Thyroid gland (tissue), 4 donors: ENCODE measurements around the gene RDX. TPM values are rescaled to one million over a fixed set of nuclear protein-coding genes. Genes with fewer than 3 reads are reported as not detected.
"Not testable (repeated sequence)": the region's sequence is repeated elsewhere in the genome, so short reads cannot be mapped to it uniquely, and the experiment has no call there.

Experiments used
- DNase-seq, 2 donors: peaks; one replicate each; pipeline ENCODE4 v3.0.0-alpha.2; 2019
- H3K27ac ChIP-seq, 3 donors: fragments of 200-600 bp; sonication (generic); 1 replicate in 2 of 3; 2 replicates in 1 of 3; pipeline ENCODE4 v1.5.1; 2016 to 2019; ENCODE audit warnings: mild to moderate bottlenecking in 1 of 3, moderate library complexity in 1 of 3
- H3K27me3 ChIP-seq: fragments of 200-600 bp; sonication (generic); one replicate; pipeline ENCODE4 v1.5.1; 2019
- H3K36me3 ChIP-seq, 2 donors: fragments of 200-600 bp; sonication (generic); one replicate each; pipeline ENCODE4 v1.5.1; 2016 to 2019
- H3K4me1 ChIP-seq, 2 donors: fragments of 200-600 bp; sonication (generic); one replicate each; pipeline ENCODE4 v1.5.1; 2017 to 2019
- H3K4me3 ChIP-seq, 3 donors: fragments of 200-600 bp; sonication (generic); replicated peaks in 1 of 3; 1 replicate in 2 of 3; 2 replicates in 1 of 3; pipeline ENCODE4 v1.5.1; 2016; ENCODE audit warnings: mild to moderate bottlenecking in 1 of 3
- H3K9me3 ChIP-seq: fragments of 200-600 bp; sonication (generic); one replicate; pipeline ENCODE4 v1.5.1; 2017
- POLR2A ChIP-seq, 2 donors: fragments of 450-650 bp; IDR thresholded peaks; one replicate each; pipeline ENCODE4 v1.6.1; 2017; ENCODE audit warnings: antibody characterized with exemption in 2 of 2, mild to moderate bottlenecking in 2 of 2, moderate library complexity in 1 of 2
- WGBS, 2 donors: methylation state at CpG; one replicate each; pipeline ENCODE4 v1.1.5; 2017; 5-methylcytosine and 5-hydroxymethylcytosine counted together
- intact Hi-C: fragments of 100-400 bp; cut with DNase I; formaldehyde crosslinking; loops from one replicate; pipeline ENCODE4 v1.15.1; 2023
- total RNA-seq, 4 donors: library from RNA; depleted of rRNA; stranded (reverse); fragments of >200 nt; gene quantifications; one replicate each; pipeline ENCODE4 v1.2.3, GENCODE V29; 2016
- TF ChIP-seq, protein P1 (sequence below), 6 experiments: fragments of 200-600 bp in 3 of 6; fragments of 450-650 bp in 3 of 6; sonication (generic) in 3 of 6; IDR thresholded peaks; one replicate each; pipeline ENCODE4 v1.5.1; 2016 to 2019; ENCODE audit warnings: antibody characterized with exemption in 6 of 6, mild to moderate bottlenecking in 2 of 6, inconsistent platforms in 1 of 6, moderate library complexity in 1 of 6

RDX gene
- total RNA-seq, 4 donors from 2014 or later = 83.2 to 138 (median 107) TPM

DNA sequence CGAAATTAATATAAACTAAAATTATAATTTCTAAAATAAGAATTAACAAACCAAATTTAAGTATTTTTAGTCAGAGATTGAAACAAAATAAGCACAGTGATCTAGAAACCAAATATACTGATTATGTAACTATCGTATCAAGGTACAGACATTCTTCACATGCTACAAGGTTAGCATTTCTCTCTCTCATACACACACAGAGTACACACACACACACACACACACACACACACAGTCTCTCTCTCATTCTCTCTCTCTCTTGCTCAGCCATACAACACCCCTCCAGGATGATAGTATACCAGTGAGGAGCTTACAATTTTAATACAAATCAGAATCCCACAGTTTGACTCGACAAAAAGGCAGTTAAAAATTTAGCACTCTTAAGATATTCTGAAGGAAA lies 66.0 kb downstream of the RDX start:
- H3K4me1 ChIP-seq = no peaks in the 10 kb centered on the region
- TF ChIP-seq, protein P1, sequence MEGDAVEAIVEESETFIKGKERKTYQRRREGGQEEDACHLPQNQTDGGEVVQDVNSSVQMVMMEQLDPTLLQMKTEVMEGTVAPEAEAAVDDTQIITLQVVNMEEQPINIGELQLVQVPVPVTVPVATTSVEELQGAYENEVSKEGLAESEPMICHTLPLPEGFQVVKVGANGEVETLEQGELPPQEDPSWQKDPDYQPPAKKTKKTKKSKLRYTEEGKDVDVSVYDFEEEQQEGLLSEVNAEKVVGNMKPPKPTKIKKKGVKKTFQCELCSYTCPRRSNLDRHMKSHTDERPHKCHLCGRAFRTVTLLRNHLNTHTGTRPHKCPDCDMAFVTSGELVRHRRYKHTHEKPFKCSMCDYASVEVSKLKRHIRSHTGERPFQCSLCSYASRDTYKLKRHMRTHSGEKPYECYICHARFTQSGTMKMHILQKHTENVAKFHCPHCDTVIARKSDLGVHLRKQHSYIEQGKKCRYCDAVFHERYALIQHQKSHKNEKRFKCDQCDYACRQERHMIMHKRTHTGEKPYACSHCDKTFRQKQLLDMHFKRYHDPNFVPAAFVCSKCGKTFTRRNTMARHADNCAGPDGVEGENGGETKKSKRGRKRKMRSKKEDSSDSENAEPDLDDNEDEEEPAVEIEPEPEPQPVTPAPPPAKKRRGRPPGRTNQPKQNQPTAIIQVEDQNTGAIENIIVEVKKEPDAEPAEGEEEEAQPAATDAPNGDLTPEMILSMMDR (IDR thresholded peaks at IDR 0.05) = no peak
- TF ChIP-seq POLR2A (IDR thresholded peaks at IDR 0.05) = no peak
- no peaks in the 10 kb centered on the region for H3K9me3 ChIP-seq
- H3K27ac ChIP-seq = no peak overlapping the region
- H3K27me3 ChIP-seq = no peaks in the 10 kb centered on the region
- intact Hi-C loops = no loop called here
- peaks cover 16 to 41% of the 10 kb centered on the region in 2 donors for H3K36me3 ChIP-seq
- DNase-seq = no peak
- H3K4me3 ChIP-seq = no peak overlapping the region
- 91% methylated on average over 3 of the region's 3 CpGs for WGBS, 2 donors

DNA sequence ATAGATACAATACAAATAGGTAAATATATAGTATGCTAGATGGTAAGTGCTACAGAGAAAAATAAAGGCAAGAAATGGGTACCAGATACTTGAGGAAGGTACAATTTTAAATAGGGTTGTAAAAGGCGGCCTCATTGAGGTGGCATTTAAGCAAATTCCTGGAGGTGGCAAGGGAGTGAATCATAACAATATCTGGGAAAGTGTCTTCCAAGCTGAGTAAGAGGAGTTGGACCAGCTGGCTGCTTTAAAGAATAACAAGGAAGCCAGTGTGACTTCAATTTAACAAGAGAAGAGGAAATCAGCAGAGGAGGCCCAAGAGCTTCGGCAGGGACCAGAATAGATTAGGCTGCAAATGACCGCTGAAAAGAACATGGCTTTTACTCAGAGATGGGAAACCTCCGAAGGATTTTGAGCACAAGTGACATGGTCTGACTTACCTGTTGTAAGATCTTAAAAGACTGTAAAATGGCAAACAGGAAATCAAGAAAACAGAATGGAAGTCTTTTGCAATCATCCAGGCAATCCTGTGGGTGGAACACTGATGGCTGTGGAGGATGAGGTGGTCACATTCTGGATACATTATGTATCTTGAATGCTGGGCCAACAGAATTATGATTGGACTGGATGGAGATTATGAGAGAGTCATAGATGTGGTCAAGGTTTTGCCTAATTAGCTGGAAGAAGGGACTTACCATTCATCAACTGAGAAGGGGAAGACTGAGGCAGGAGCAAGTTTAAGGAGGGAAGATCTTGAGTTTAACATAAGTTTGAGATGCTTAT lies 77.2 kb downstream of the RDX start:
- Histone ChIP-seq H3K9me3 (no peaks in the 10 kb centered on the region), H3K4me3 (no peak overlapping the region), H3K27me3 (no peaks in the 10 kb centered on the region), H3K36me3 (no peaks in the 10 kb centered on the region), H3K4me1 (no peaks in the 10 kb centered on the region), H3K27ac (no peak overlapping the region)
- WGBS, 2 donors = 91 to 96% methylated on average over 4 of the region's 4 CpGs
- TF ChIP-seq POLR2A (IDR thresholded peaks at IDR 0.05) = no peak
- TF ChIP-seq, protein P1 (IDR thresholded peaks at IDR 0.05) = no peak
- intact Hi-C loops = no loop called here
- no peak for DNase-seq

- H3K4me1 ChIP-seq = no peaks in the 10 kb centered on the region
- no peaks in the 10 kb centered on the region for H3K36me3 ChIP-seq
- no peaks in the 10 kb centered on the region for H3K9me3 ChIP-seq
- no peak overlapping the region for H3K27ac ChIP-seq
- H3K4me3 ChIP-seq = no peak overlapping the region
- no peak for DNase-seq
- no peaks in the 10 kb centered on the region for H3K27me3 ChIP-seq
- intact Hi-C loops = no loop called here
- WGBS, 2 donors = 78 to 87% methylated on average over 3 of the region's 3 CpGs
- TF ChIP-seq, protein P1 (IDR thresholded peaks at IDR 0.05) = no peak
- no peak for TF ChIP-seq POLR2A (IDR thresholded peaks at IDR 0.05)
Measured at GRCh38 chr11:110217936-110218335, 78.5 kb downstream of the RDX start.

DNA sequence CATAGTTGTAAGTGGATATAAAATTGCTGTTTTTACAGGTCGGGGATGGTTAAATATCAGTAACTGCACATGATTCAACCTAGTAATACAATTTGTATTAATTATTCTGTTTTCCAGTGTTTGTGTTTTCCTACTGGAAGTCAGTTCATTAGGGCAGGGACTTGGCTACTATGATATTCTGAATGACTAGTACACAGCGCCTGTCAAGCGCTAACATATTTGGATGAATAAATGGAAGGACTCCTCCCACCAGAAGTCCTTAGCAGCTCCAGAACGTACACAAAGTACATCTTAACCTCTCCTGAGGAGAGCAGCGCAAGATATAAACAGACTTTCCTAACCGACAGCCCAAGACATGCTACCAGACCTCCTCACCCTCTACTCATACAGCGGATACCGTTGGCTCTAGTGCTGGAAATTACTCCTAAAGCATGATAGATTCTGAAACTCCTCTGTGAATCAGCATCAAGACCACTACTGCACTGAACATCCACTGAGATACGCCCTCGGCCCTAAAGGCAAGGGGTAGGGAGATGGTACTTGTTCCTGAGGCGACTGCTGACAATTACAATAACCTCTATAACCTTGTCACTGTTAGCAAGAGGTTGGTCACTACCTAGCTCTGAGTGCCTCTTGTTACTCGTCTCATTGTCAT lies 79.1 kb downstream of the RDX start:
- intact Hi-C loops = no loop called here
- Histone ChIP-seq H3K4me3 (no peak overlapping the region), H3K4me1 (no peaks in the 10 kb centered on the region), H3K27me3 (no peaks in the 10 kb centered on the region), H3K27ac (no peak overlapping the region), H3K9me3 (no peaks in the 10 kb centered on the region), H3K36me3 (no peaks in the 10 kb centered on the region)
- WGBS, 2 donors = 81 to 83% methylated on average over 12 of the region's 12 CpGs
- DNase-seq = no peak
- TF ChIP-seq POLR2A (IDR thresholded peaks at IDR 0.05) = no peak
- TF ChIP-seq, protein P1 (IDR thresholded peaks at IDR 0.05) = no peak

DNA sequence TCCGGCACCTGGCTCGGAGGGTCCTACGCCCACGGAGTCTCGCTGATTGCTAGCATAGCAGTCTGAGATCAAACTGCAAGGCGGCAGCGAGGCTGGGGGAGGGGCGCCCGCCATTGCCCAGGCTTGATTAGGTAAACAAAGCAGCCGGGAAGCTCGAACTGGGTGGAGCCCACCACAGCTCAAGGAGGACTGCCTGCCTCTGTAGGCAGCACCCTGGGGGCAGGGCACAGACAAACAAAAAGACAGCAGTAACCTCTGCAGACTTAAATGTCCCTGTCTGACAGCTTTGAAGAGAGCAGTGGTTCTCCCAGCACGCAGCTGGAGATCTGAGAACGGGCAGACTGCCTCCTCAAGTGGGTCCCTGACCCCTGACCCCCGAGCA lies 87.1 kb downstream of the RDX start:
- H3K4me1 ChIP-seq, intact Hi-C loops, H3K27me3 ChIP-seq, H3K27ac ChIP-seq, H3K4me3 ChIP-seq, H3K36me3 ChIP-seq, H3K9me3 ChIP-seq: not testable (repeated sequence)
- 7% methylated on average over 3 of the region's 14 CpGs; no CpG with 5 or more reads in 1 of the 2 donors for WGBS, 2 donors
- peak; percentile 28 to 47 for DNase-seq
